Fibroblast of pulmonary artery (primary cell): ENCODE measurements around the gene KRT81.
A peak's percentile ranks its signal among the peaks of the same experiment; 100 is the strongest.

ENCODE experiments used
- DNase-seq: peaks from one replicate; pipeline ENCODE4 v3.0.0-alpha.2; 2010; ENCODE audit warnings: low read depth
- H3K4me3 ChIP-seq: replicated peaks from 2 replicates; pipeline ENCODE4 v1.5.1; 2011; ENCODE audit warnings: low read depth, mild to moderate bottlenecking, control low read depth, low read length, moderate library complexity
- CTCF ChIP-seq: IDR thresholded peaks from 2 replicates; pipeline ENCODE4 v1.5.1; 2011; ENCODE audit warnings: mild to moderate bottlenecking, control low read depth, low read length, inconsistent platforms; ENCODE audit errors: missing control alignments

KRT81 gene

DNA sequence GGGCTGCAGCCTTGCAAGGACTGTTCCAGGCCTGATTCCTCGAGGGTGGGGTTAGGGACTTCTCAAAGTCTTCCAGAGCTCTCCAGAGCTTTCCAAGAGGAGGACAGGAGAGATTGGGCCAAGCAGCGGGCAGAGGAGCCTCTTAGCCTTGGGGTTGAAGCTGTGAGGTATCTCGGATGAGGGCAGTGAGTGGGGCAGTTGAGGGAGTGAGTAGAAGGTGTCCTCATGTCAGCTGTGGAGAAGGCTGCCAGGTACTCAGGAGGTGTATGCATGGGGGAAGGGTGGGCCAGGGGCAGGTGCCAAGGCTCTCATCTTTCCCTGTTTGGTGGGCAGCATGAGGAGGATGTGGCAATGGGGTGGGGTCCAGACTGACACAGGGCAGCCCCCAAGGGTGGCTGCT lies 22.1 kb upstream of the KRT81 start:
- TF ChIP-seq CTCF = no peak
- no peak overlapping the region for H3K4me3 ChIP-seq
- DNase-seq = no peak

DNA sequence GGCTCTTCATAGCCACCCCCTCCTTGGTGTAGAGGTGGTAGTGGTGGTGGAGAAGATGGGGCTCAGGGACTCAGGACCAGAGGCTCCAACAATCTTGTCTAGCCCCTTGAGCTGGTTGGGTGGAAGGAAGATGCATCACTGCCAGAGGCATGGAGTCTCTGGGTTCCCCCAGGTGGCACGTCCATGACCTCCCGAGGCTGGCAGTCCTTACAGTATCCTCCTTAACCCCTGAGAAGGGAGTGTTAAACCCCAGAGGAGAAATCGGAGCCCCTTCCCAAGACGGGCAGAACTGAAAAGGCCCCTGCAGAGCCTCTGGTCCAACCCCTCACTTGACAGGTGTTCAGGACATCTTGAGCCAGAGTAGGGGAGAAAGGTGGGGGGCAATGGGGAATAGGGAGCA lies 20.8 kb upstream of the KRT81 start:
- H3K4me3 ChIP-seq = no peak overlapping the region
- no peak for DNase-seq
- no peak for TF ChIP-seq CTCF

DNA sequence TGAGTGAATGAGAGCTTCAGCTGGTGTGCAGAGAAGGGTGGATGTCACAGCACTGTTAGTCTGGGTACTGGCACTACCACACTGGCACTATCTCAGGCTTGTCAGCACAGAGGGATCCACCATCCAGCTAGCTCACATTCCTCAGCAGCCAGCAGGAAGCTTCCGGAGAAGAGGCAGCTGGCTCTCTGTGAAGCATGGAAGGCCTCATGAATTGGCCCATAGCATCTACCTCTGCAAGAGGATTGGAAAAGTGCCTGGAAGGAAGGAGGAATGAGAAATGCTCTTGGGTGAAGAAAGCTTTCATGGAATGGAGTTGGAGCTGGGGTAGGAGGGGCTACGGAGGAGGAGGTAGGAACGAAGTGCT lies 19.9 kb upstream of the KRT81 start:
- H3K4me3 ChIP-seq = no peak overlapping the region
- DNase-seq = peak; percentile 41
- TF ChIP-seq CTCF = no peak

GRCh38 chr12:52310622-52311284 lies 19.4 kb upstream of the KRT81 start:
- no peak for TF ChIP-seq CTCF
- DNase-seq = peak; percentile 36

DNA sequence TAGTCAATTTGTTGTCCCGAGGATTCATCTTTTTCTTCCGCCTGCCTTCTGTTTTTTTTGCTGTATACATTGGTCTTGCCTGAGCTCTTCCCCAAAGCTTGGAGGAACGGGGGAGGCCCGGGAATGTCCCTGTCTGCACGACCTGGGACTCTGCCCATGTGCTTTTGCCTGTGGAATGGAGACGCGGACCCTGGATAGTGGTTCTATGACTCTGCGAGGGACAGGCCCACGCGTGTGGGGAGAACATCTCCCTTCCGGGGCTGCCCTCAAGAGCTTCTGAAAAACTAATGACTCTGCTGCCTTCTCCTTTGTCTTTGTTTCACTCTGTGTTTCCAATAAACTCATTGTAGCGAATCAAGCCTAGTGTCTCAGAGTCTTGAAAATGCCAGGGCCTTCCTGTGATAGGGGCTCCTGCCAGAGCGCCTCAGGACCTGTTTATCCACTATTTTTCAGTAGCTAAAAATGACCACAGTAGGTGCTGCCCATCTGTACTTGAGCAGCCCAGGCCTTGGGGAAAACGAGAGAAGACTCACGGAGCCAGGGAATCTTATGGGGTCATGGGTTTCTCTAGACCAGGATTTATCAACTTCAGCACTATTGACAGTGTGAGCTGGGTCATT lies 17.6 kb upstream of the KRT81 start:
- DNase-seq = no peak
- TF ChIP-seq CTCF = no peak
- H3K4me3 ChIP-seq = peak overlapping the region; percentile 45

More at GRCh38 chr12:52310622-52311284, 19.4 kb upstream of the KRT81 start:
- H3K4me3 ChIP-seq = no peak overlapping the region

- peak; percentile 23 for DNase-seq
- peak overlapping the region; percentile 45 for H3K4me3 ChIP-seq
- TF ChIP-seq CTCF = no peak
These were observed 16.8 kb upstream of the KRT81 start for GRCh38 chr12:52307836-52308805.
